Thyroid gland (tissue), 4 donors: ENCODE data around the gene ATP6V1G3.

Source experiments
- POLR2A ChIP-seq, 2 donors: fragments of 450-650 bp; IDR thresholded peaks; one replicate each; pipeline ENCODE4 v1.6.1; 2017; ENCODE audit warnings: antibody characterized with exemption in 2 of 2, mild to moderate bottlenecking in 2 of 2, moderate library complexity in 1 of 2
- TF ChIP-seq, protein P1 (sequence below), 6 experiments: fragments of 200-600 bp in 3 of 6; fragments of 450-650 bp in 3 of 6; sonication (generic) in 3 of 6; IDR thresholded peaks; one replicate each; pipeline ENCODE4 v1.5.1; 2016 to 2019; ENCODE audit warnings: antibody characterized with exemption in 6 of 6, mild to moderate bottlenecking in 2 of 6, inconsistent platforms in 1 of 6, moderate library complexity in 1 of 6

DNA sequence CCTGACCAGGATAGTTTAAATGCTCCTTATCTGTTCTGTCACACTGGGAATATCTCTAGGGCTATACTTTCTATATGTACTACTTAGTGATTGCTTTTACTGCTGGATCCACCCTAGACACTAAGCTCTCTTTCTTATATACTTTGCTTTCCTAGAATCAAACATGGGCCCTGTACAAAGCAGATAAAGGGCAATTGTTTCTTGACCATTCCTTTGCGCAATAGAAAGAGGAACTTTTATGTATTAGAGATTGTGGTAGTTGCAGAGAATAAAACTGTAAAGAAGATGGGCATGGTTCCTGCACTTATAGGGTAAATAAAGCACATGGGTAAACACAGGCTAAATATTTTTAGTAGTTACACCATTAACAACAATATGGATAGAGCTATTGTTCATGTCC, 58.8 kb downstream of the ATP6V1G3 start:
- TF ChIP-seq, protein P1, sequence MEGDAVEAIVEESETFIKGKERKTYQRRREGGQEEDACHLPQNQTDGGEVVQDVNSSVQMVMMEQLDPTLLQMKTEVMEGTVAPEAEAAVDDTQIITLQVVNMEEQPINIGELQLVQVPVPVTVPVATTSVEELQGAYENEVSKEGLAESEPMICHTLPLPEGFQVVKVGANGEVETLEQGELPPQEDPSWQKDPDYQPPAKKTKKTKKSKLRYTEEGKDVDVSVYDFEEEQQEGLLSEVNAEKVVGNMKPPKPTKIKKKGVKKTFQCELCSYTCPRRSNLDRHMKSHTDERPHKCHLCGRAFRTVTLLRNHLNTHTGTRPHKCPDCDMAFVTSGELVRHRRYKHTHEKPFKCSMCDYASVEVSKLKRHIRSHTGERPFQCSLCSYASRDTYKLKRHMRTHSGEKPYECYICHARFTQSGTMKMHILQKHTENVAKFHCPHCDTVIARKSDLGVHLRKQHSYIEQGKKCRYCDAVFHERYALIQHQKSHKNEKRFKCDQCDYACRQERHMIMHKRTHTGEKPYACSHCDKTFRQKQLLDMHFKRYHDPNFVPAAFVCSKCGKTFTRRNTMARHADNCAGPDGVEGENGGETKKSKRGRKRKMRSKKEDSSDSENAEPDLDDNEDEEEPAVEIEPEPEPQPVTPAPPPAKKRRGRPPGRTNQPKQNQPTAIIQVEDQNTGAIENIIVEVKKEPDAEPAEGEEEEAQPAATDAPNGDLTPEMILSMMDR (IDR thresholded peaks at IDR 0.05), result no peak
- TF ChIP-seq POLR2A (IDR thresholded peaks at IDR 0.05), result no peak
